SK-N-MC (cell line): ENCODE data around the gene APBA2.

Experiments
- EZH2 ChIP-seq: fragments of 200-600 bp; sonication (generic); IDR thresholded peaks from one replicate; pipeline ENCODE4 v1.6.1; 2017; ENCODE audit warnings: antibody characterized with exemption
- POLR2AphosphoS5 ChIP-seq: IDR thresholded peaks from 2 replicates; pipeline ENCODE4 v1.6.1; 2012; ENCODE audit warnings: mild to moderate bottlenecking, low read depth, low read length, borderline replicate concordance

DNA sequence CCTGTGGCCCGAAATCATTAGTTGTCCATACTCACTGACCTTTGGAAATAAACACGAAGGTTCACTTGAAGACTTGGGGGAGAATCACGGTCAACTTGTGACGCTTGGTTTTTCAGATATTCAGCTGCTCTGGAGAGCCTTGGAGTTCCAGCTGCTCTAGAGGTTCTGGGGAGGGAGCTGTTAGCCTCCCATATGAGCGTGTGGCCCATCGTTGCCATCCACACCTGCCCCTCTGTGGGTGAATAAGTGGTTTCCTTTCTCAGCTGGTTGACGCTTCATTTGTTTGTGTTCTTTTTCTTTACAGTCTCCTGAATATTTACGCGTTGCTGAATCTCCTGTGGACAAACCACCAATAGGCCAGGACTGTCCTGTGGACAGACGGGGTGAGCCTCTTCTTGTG is 35.6 kb downstream of the APBA2 start:
- TF ChIP-seq EZH2 (no peak), POLR2AphosphoS5 (no peak)
